ENCODE measurements around the gene NXPH3. TPM values are rescaled to one million over a fixed set of nuclear protein-coding genes. Genes with fewer than 3 reads are reported as not detected.

Gene NXPH3
- total and polyA plus RNA-seq, 9 of the 15 experiments (the other 6 are each of a cell fraction or from before 2014, with no cell fraction given) = 0.04 to 0.27 (median 0.07) TPM; not detected in 2

- peak; percentile 66; the same call in 1 of the 2 replicates for TF ChIP-seq ZBTB2 (IDR thresholded peaks at IDR 0.05)
- TF ChIP-seq MXI1 (IDR thresholded peaks at IDR 0.05; ENCODE audit: low read depth, low read length) = no peak
- 0 out of 2 replicates have a peak, but pooled peaks have one; percentile 43 for TF ChIP-seq CC2D1A (IDR thresholded peaks at IDR 0.05)
- TF ChIP-seq ARID2 (IDR thresholded peaks at IDR 0.05) = peak; percentile 82; the same call in 1 of the 2 replicates
- TF ChIP-seq MAX (CRISPR knock-in tag; IDR thresholded peaks at IDR 0.05) = peak; percentile 95
- TF ChIP-seq MYC (IDR thresholded peaks at IDR 0.05; ENCODE audit: low read depth, low read length) = peak; percentile 69
- no peak for TF ChIP-seq MYC (CRISPR knock-in tag; IDR thresholded peaks at IDR 0.05; ENCODE audit: borderline replicate concordance, low read depth)
- TF ChIP-seq IRF9 (tag; IDR thresholded peaks at IDR 0.05) = no peak
- peak; percentile 96 to 97 (median 96) for TF ChIP-seq CTCF (IDR thresholded peaks at IDR 0.05 in 2 of 3, conservative IDR thresholded peaks at IDR 0.05 in 1 of 3; ENCODE audit: insufficient read depth in 2 of 3, low read depth in 1 of 3, low read length in 3 of 3)
- no peak for TF ChIP-seq CHCHD3 (CRISPR knock-in tag; IDR thresholded peaks at IDR 0.05)
- TF ChIP-seq NR2C2 (CRISPR knock-in tag; IDR thresholded peaks at IDR 0.05) = peak; percentile 94
- peak; percentile 90 for TF ChIP-seq NR2C2 (tag; IDR thresholded peaks at IDR 0.05)
- TF ChIP-seq NRF1 (conservative IDR thresholded peaks at IDR 0.05 in 1 of 2, IDR thresholded peaks at IDR 0.05 in 1 of 2) = peak; percentile 75 to 82
- TF ChIP-seq ZFP36 (IDR thresholded peaks at IDR 0.05; ENCODE audit: low read depth, low read length, partially characterized antibody) = peak; percentile 4
Observed at GRCh38 chr17:49556223-49556943, 19.3 kb upstream of the NXPH3 start (continued).

All from K562 (cell line).